HG03432 (cell line): Measurements from ENCODE around the gene BCL7B.
"Not testable (repeated sequence)": the region's sequence is repeated elsewhere in the genome, so short reads cannot be mapped to it uniquely, and the experiment has no call there.

ENCODE experiments used
- ATAC-seq: cut with Tn5 transposase; IDR thresholded peaks from one replicate; pipeline ENCODE4 v1.9.1; 2021; ENCODE audit warnings: mild to moderate bottlenecking, moderate library complexity; ENCODE audit not compliant: unreplicated experiment

BCL7B gene

DNA sequence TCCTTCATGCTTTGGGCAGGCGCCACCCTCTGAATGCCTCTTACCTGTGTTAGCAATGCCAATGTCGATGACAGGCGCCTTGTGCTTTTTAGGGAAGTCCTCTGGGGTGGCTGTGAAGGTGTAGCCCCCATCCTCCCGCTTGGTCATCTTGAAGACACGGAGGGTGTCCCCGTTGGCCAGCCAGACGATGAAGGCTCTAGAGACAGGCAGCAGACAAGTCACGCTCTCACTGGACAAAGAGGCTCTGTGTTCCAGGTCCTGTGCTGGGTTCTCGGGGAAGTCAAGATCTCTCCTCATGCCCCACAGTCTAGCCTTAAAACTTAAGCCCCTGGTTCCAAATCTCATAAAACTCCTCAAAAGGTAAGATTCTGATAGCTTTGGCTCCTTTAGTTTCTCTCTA is 15.8 kb upstream of the BCL7B start:
- ATAC-seq: no peak

- ATAC-seq: no peak
Observed at GRCh38 chr7:73572767-73573186, 15.3 kb upstream of the BCL7B start.

DNA sequence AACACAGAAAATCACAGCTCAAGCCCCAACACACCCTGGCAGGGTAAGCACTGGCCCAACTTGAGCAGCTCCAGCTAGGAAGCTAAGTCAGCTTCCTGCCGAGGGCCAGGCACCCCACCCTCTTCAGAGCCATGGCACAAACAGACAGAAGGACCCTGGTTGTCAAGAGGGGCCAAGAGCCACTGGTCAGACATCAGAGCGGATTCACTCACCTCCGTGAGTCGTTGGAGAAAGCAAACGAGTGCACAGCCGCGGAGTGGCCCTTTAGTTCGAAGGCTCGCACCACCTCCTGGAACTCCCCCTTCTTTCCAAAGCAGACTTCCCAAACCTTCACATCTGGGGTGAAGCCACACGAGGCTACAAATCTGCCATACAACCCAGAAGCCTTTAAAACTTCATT is 13.5 kb upstream of the BCL7B start:
- ATAC-seq: no peak

- no peak for ATAC-seq
Observed at GRCh38 chr7:73570521-73570920, 13.0 kb upstream of the BCL7B start.

GRCh38 chr7:73569042-73569608 is 11.6 kb upstream of the BCL7B start:
- ATAC-seq: no peak

GRCh38 chr7:73567846-73568685 is 10.6 kb upstream of the BCL7B start:
- ATAC-seq: no peak

DNA sequence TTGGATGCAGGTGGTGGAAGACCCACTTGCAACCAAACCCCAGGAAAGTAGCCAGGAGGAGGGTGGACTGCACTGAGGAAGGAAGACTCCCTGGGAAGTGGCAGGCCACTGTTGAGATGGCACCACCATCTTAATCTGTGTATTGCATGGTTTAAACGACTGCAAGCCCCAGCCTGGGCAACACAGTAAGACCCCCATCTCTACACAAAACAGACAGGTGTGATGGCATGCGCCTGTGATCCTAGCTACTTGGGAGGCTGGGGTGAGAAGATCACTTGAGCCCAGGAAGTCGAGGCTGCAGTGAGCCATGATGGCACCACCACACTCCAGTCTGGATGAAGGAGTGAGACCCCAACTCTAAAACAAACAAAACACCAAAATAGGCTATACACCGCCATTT is 9.7 kb upstream of the BCL7B start:
- ATAC-seq: no peak

GRCh38 chr7:73566431-73566830 is 8.9 kb upstream of the BCL7B start:
- not testable (repeated sequence) for ATAC-seq

DNA sequence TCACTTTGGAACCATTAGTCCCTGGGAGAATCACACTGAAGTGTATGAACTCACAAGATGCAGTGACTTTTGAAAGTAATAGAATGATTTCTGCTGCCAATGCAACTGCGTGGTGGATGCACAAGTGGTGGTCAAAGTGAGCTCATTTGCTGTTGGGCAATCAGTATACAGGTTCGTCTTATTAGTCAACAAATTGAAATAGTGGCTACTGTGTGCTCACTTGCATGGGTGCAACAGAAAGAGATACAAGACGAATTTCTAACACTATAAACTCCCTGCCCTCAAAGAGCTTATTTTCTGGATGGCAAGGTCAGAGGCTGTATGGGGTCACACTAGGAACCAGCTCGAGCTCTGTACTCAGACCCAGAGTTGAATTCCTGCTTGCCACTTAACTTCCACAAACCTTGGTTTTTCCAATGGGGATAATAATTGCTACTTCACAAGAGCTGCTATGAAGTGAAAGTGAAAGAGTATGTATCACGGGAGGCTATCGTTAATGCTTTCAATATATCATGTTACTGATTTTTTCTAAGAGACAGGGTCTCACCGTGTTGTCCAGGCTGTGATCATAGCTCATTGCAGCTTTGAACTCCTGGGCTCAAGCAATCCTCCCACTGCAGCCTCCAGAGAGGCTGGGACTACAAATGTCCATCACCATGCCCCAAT is 8.3 kb upstream of the BCL7B start:
- ATAC-seq: no peak

DNA sequence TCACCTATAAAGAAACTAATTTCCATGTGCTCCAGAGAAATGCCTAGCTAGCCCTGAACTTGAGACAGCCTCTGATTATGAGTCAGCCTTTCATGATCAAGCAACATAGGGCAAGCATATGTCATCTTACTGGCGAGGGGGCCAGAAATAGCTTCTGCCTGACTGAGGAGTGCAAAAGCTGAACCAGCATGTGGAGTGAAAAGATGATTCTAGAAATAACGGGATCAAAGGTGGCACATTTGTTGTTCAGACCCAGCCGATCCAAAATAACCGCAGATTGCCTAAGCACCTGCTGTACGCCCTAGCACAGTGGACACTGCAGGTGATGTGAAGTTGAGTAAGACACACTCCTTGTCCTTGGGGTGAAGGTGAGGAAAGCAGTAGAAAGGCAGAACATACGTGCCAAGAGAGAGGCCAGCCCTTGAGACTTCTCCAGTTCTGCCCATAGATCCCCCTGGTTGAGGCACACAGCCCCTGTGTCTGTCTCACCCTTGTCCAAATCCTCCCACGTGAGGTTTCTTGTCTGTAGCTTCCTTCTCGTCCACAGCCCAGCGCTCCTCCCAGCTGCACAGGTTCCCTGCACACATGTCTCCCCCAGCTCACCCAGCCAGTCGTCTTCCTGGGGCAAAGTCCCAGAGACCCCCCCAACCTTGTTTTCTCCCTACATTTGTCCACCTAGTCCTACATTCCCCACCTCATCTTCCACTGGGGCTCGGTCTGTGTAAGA is 2.8 kb upstream of the BCL7B start:
- peak; percentile 28 for ATAC-seq

DNA sequence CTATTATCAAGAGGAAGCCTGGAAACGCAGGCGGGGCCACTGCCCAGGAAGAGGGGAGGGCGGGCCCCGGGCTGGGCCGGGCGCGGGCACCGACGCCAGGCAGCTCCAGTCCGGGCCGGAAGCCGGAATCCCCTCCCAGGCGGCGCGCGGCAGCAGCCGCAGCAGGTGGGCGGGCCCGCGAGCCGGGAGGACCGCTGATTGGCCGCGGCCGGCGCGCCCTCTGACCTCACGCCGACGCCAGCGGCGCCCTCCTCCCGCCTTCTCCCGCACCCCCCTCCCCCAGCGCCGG is 438 bp downstream of the BCL7B start:
- ATAC-seq: peak; percentile 92

DNA sequence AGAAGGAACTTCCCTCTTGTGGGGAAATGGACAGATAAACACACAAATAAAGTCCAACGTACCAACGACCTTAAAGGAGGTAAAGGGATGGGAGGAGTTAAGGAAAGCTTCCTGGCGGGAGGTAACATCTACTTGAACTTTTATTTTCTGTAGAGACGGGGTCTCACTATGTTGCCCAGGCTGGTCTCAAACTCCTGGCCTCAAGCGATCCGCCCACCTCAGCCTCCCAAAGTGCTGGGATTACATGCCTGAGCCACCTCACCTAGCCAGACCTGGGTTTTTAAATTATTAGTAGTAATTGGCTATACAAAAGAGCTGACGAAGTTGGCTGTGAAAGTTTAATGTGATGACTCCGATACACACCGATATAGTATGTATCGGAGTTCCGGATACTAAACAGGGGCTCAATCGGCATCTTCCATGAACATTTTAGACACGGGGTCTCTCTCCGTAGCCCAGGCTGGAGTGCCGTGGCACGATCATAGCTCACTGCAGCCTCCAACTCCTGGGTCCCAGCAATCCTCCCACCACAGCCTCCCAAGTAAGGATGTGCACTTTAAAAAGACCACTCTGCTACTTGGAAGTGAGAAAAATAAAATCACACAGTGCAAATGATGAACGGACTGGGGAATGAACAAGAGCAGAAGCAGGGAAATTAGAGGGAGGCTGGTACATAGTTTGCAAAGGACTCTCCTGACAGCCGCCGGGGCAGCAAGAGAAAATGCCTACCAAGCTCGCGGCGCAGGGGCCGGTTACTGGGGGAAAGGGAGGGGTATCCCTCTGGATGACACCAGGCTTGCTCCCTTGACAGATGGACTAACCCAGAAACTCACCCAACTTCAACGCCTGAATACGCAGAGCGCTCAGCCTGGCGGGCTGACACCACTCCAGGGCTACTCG is 1.0 kb downstream of the BCL7B start:
- no peak for ATAC-seq

GRCh38 chr7:73555411-73555982 is 2.0 kb downstream of the BCL7B start:
- ATAC-seq: no peak

- not testable (repeated sequence) for ATAC-seq
Observed at GRCh38 chr7:73550093-73550492, 7.4 kb downstream of the BCL7B start.

GRCh38 chr7:73549176-73549575 is 8.3 kb downstream of the BCL7B start:
- ATAC-seq: no peak

DNA sequence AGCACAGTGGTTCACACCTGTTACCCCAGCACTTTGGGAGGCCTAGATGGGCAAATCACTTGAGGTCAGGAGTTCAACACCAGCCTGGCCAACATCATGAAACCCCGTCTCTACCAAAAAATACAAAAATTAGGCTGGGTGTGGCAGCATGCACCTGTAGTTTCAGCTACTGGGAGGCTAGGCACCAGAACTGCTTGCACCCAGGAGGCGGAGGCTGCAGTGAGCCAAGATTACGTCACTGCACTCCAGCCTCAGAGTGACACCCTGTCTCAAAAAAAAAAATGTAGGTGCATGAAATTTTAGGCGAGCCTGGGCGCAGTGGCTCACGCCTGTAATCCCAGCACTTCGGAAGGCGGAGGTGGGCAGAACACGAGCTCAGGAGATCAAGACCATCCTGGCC is 9.6 kb downstream of the BCL7B start:
- ATAC-seq: no peak

DNA sequence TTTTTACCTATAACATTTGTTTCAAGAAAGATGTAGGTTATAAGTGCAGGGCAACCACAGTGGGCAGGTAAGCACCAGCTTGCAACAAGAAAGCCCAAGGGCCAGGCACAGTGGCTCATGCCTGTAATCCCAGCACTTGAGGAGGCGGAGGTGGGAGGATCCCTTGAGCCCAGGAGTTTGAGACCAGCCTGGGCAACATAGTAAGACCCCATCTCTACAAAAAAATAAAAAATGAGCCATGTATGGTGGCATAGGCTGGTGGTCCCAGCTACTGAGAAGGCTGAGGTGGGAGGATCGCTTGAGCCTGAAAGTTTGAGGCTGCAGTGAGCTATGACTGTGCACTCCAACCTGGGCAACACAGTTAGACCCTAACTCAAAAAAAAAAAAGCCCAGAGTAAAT is 12.8 kb downstream of the BCL7B start:
- ATAC-seq: no peak

DNA sequence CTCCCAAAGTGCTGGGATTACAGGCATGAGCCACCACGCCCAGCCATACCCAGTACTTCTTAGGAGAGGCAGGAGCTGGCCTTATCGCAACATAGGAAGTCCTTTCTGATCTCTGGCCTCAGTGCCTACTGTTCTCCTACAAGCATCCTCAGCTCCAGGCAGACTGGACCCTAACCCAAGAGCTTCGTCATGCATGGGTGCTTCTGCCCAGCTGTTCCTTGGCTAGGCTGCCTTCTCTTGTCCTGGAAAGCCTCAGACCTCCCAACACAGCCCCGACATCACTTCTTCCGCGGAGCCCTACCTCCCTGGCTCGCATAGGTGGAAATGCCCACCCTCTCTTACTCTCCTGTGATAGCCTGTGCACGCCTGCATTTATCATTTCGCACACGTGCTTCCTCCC is 15.8 kb downstream of the BCL7B start:
- ATAC-seq: no peak

GRCh38 chr7:73539709-73540108 is 17.8 kb downstream of the BCL7B start:
- no peak for ATAC-seq

DNA sequence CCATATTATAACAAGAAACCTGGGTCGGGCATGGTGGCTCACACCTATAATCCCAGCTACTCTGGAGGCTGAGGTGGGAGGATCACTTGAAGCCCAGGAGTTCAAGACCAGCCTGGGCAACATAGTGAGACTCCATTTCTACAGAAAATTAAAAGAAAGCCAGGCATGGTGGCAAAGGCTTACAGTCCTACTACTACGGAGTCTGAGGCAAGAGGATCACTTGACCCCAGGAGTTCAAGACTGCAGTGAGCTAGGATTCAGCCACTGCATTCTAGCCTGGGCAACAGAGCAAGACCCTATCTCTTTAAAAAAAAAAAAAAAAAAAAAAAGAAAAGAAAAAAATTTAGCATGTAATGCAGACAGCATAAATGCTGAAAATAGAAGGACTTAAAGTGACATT is 19.0 kb downstream of the BCL7B start:
- not testable (repeated sequence) for ATAC-seq
